MCF 10A (cell line): Measurements from ENCODE around the gene DUSP8. TPM values are rescaled to one million over a fixed set of nuclear protein-coding genes. Genes with fewer than 3 reads are reported as not detected.

Experiments
- BruUV-seq: library from RNA; stranded (reverse); fragments of 400-500 nt; replicated peaks from 2 replicates; lab custom pipeline; 2021; lab: Mats Ljungman, UMichigan
- CTCF ChIA-PET: fragments of 300-600 bp; sonication (Branson Sonifier 250); formaldehyde crosslinking; extraction: SDS; loops from one replicate; lab custom pipeline; 2021; ENCODE audit warnings: antibody characterized with exemption, inconsistent platforms; lab: Yijun Ruan, JAX
- POLR2A ChIA-PET: fragments of 300-600, 350-650 bp; sonication (Branson Sonifier 250); formaldehyde crosslinking; extraction: SDS; loops from one replicate; lab custom pipeline; 2020; ENCODE audit warnings: antibody characterized with exemption, inconsistent platforms; lab: Yijun Ruan, JAX
- DNase-seq: peaks from one replicate; pipeline ENCODE4 v3.0.0-alpha.2; 2018; ENCODE audit not compliant: unreplicated experiment
- H3K27ac Mint-ChIP-seq: one replicate; pipeline ENCODE4 v1.8.0; 2022; ENCODE audit warnings: mild to moderate bottlenecking, low read depth, mixed read lengths; ENCODE audit not compliant: unreplicated experiment
- H3K27me3 Mint-ChIP-seq: one replicate; pipeline ENCODE4 v1.8.0; 2022; ENCODE audit warnings: mixed read lengths; ENCODE audit not compliant: insufficient read depth, unreplicated experiment
- H3K36me3 Mint-ChIP-seq: one replicate; pipeline ENCODE4 v1.8.0; 2022; ENCODE audit warnings: mild to moderate bottlenecking, moderate library complexity, mixed read lengths; ENCODE audit not compliant: insufficient read depth, unreplicated experiment
- H3K4me1 Mint-ChIP-seq: one replicate; pipeline ENCODE4 v1.8.0; 2022; ENCODE audit warnings: mixed read lengths; ENCODE audit not compliant: insufficient read depth, unreplicated experiment
- H3K4me3 Mint-ChIP-seq: one replicate; pipeline ENCODE4 v1.8.0; 2022; ENCODE audit warnings: mild to moderate bottlenecking, moderate library complexity, mixed read lengths; ENCODE audit not compliant: unreplicated experiment
- H3K9me3 Mint-ChIP-seq: one replicate; pipeline ENCODE4 v1.8.0; 2022; ENCODE audit warnings: mixed read lengths; ENCODE audit not compliant: unreplicated experiment
- CTCF ChIP-seq: fragments of 200-600 bp; IDR thresholded peaks from one replicate; pipeline ENCODE4 v1.8.0; 2022; ENCODE audit warnings: antibody characterized with exemption, mild to moderate bottlenecking; ENCODE audit not compliant: unreplicated experiment
- intact Hi-C: fragments of 100-400 bp; cut with micrococcal nuclease; formaldehyde crosslinking; loops from 2 replicates; pipeline ENCODE4 v1.14.1; 2022
- total RNA-seq: library from RNA; stranded (reverse); gene quantifications from 2 replicates; pipeline ENCODE4 v1.2.3, GENCODE V29; 2022

Gene DUSP8
- total RNA-seq, 1 experiment from 2014 or later: 17.6 TPM

- CTCF ChIA-PET: interaction anchor here (0.6 to 3.1 kb wide), 11 partner anchors 11 to 466 kb away, joined by 3 to 21 read pairs (median 4); no protein-coding TSS in a partner anchor
- H3K4me1 Mint-ChIP-seq: peaks cover 27% of the 10 kb centered on the region
- H3K27ac Mint-ChIP-seq: peak overlapping the region; percentile 29
- intact Hi-C loops: loop anchor here (5.0 kb wide), 1 partner anchor 404 kb away; no protein-coding TSS in a partner anchor
- no peak for TF ChIP-seq CTCF
- peaks cover 5% of the 10 kb centered on the region for H3K36me3 Mint-ChIP-seq
- POLR2A ChIA-PET: interaction anchor here (0.6 kb wide), 1 partner anchor 413 kb away, joined by 5 read pairs; no protein-coding TSS in a partner anchor
- BruUV-seq: no TSS peak
- no peaks in the 10 kb centered on the region for H3K9me3 Mint-ChIP-seq
- H3K27me3 Mint-ChIP-seq: no peaks in the 10 kb centered on the region
- DNase-seq: peak; percentile 42
- H3K4me3 Mint-ChIP-seq: no peak overlapping the region
These were observed 55.6 kb downstream of the DUSP8 start for GRCh38 chr11:1516273-1517067.

GRCh38 chr11:1515082-1516060 lies 56.7 kb downstream of the DUSP8 start:
- ChIA-PET CTCF (interaction anchor here (0.5 to 3.1 kb wide), 21 partner anchors 10 to 485 kb away, joined by 3 to 21 read pairs (median 3); no protein-coding TSS in a partner anchor), POLR2A (no interaction called here)
- BruUV-seq: no TSS peak
- no peaks in the 10 kb centered on the region for H3K9me3 Mint-ChIP-seq
- H3K4me3 Mint-ChIP-seq: no peak overlapping the region
- H3K36me3 Mint-ChIP-seq: peaks cover 5% of the 10 kb centered on the region
- intact Hi-C loops: loop anchor here (2.0 to 5.0 kb wide), 2 partner anchors 251 to 403 kb away; no protein-coding TSS in a partner anchor
- no peaks in the 10 kb centered on the region for H3K27me3 Mint-ChIP-seq
- no peak overlapping the region for H3K27ac Mint-ChIP-seq
- peak; percentile 53 for DNase-seq
- peak; percentile 89 for TF ChIP-seq CTCF
- peaks cover 27% of the 10 kb centered on the region for H3K4me1 Mint-ChIP-seq

- no peak for DNase-seq
- no peak for TF ChIP-seq CTCF
- no TSS peak for BruUV-seq
- intact Hi-C loops: loop anchor here (2.0 to 5.0 kb wide), 2 partner anchors 250 to 402 kb away; no protein-coding TSS in a partner anchor
- CTCF ChIA-PET: interaction anchor here (0.5 to 3.1 kb wide), 20 partner anchors 11 to 486 kb away, joined by 3 to 21 read pairs (median 3); no protein-coding TSS in a partner anchor
- Mint-ChIP-seq H3K27me3 (no peaks in the 10 kb centered on the region), H3K36me3 (peaks cover 1% of the 10 kb centered on the region), H3K9me3 (no peaks in the 10 kb centered on the region), H3K4me1 (peaks cover 27% of the 10 kb centered on the region), H3K4me3 (no peak overlapping the region), H3K27ac (peak overlapping the region; percentile 31)
- POLR2A ChIA-PET: no interaction called here
These were observed 57.6 kb downstream of the DUSP8 start for GRCh38 chr11:1514336-1515061.
